GDM1 (cell line): ENCODE measurements around the gene FAM50B.

Source experiments
- DNase-seq: peaks from one replicate; lab custom pipeline; 2025; lab: John Stamatoyannopoulos, UW

The FAM50B gene

GRCh38 chr6:3873051-3873450 lies 23.9 kb downstream of the FAM50B start:
- DNase-seq = no peak

DNA sequence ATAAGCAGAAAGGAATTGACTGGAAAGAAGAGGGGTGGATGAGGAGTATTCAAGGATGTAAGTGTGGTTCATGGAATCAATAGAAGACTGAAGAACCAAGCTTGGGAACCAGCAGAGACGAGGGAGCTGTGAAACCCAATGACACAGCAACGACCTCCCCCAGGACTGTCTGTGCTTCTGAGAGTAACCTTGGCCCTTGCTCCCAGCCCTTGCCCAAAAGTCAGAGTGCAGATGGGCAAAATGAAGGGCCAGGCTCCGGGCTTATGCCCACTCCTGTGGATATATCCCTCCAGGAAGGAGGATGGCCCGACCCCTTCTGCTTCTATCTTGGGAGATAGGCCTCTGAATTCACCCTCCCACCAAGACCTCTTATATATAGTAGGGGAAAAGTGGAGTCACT lies 24.9 kb downstream of the FAM50B start:
- DNase-seq = no peak

GRCh38 chr6:3875486-3875885 lies 26.3 kb downstream of the FAM50B start:
- DNase-seq = no peak

GRCh38 chr6:3876101-3876500 lies 26.9 kb downstream of the FAM50B start:
- DNase-seq = no peak

DNA sequence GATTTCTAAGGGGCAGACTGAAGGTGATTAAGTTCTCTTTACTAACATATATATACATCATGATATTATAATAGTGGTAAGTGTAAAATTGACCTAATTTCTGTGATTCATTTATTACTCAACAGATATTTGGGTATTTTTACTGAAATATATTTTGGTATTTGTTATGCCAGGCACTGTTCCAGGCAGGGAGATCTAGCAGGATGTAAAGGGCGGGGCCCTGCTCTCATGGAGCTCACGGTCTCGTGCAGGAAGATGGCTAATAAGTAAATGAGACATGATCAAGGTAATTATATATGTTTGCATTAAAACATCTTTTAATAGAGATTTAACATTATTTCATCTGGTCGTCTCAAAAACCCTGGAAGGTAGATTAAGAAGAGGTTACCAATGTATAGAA lies 27.7 kb downstream of the FAM50B start:
- no peak for DNase-seq

- no peak for DNase-seq
These were observed 29.0 kb downstream of the FAM50B start for GRCh38 chr6:3878048-3878666.

GRCh38 chr6:3879194-3879952 lies 30.2 kb downstream of the FAM50B start:
- no peak for DNase-seq

GRCh38 chr6:3881711-3882421 lies 32.7 kb downstream of the FAM50B start:
- no peak for DNase-seq

DNA sequence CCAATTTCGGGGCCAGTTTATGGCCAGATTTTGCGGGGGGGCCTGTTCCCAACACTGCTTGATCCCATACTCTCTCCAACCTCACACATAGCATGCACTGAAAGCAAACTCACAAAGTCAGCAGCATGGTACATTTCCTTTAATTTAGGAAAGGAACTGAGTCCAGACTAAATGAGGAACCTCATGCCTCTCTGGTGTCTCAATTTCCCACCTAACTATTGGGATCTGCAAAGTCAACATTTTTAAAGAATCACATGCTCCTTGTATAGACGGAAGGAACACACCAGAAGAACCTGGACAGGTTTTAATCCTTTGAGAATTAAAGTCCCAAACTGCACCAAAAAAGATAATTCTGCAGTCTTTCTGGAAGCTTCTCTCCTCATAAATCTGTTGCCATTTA lies 33.3 kb downstream of the FAM50B start:
- DNase-seq = no peak

- DNase-seq = no peak
These were observed 33.7 kb downstream of the FAM50B start for GRCh38 chr6:3882866-3883265.

- no peak for DNase-seq
These were observed 35.0 kb downstream of the FAM50B start for GRCh38 chr6:3884007-3884745.

- DNase-seq = no peak
These were observed 36.3 kb downstream of the FAM50B start for GRCh38 chr6:3885262-3886036.

DNA sequence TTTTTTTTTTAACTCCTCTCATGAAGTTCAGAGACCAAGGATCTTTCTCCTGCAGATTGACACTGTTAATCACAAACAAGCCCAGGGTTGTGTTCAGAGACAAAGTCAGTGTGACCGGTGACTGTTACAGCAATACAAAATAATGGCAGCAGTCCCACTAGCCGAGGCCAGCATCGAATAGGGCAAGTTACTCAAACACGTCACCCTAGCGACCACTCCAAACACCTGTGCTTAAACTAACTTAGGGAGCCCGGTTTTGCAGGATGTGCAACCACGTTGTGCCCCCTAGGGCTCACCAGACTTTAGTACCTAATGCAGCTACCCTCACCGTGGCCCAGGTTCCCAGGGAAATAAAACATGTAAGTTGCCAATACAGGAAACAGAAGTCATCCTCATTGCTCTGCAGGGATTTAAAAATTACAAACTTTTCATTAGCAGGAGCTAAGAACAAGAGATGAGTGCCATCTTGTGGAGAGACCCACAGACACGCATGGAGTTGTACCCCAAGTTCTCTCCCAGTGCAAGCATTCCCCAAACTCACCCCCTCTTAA lies 38.1 kb downstream of the FAM50B start:
- DNase-seq = peak; percentile 13

- no peak for DNase-seq
These were observed 39.2 kb downstream of the FAM50B start for GRCh38 chr6:3888153-3888957.

- no peak for DNase-seq
These were observed 40.9 kb downstream of the FAM50B start for GRCh38 chr6:3890047-3890446.

DNA sequence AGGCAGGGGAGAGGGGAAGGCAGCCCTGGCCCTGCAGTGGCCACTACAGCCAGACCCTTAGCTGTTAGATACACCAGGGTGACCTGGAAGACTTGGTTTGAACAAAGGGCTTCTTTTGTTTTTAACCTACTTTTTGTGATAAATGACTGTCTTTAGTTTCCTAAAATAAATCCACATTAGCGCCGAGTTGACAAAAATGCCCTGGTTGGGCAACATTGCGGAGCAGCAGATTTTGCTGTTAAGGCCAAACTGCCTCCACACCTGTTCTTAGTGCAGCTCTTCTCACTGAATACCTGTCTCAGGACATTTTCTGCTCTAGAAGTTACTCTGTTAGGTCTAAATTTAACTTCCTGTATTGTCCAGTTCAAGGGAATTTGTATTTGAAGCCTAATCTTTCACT lies 42.7 kb downstream of the FAM50B start:
- DNase-seq = no peak

GRCh38 chr6:3892603-3893002 lies 43.4 kb downstream of the FAM50B start:
- DNase-seq = no peak

GRCh38 chr6:3893487-3893886 lies 44.3 kb downstream of the FAM50B start:
- no peak for DNase-seq

GRCh38 chr6:3893917-3894316 lies 44.7 kb downstream of the FAM50B start:
- DNase-seq = no peak

DNA sequence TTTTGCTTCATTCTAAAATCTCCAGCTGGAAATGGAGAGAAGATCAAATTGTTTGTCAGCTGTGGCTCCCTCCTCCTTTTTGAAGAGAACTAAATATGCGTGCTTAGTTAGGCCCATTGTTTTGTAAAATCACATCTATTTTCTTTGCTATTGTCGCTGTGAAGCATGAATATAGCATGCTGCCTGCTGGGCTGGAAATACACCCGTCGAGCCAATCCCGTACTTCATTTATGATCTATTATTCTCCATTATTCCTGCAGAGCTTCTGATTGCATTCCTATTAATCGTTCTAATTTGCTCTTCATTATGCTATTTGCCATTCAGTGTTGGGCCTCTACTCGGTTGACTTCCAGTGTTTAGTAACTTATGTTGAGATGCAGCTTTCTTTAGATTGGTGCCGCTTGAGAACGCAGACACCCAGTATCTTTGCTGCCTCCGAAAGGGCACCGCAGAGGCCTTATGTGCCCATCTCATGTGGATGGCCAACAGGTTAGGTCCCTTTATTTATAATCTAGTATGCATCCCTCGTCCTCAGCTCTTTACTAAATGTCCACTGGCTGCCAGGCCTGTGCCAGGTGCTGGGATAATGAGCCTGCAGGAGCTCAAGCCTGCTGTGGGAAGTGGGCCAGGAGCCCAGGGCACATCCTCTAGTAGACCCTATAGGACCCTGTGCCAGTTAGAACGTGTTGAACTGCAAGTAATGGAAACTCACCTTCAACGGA lies 45.6 kb downstream of the FAM50B start:
- no peak for DNase-seq
